Progenitor cell of endocrine pancreas (in vitro differentiated cells): ENCODE measurements around the gene HEG1. TPM values are rescaled to one million over a fixed set of nuclear protein-coding genes. Genes with fewer than 3 reads are reported as not detected.
"Not testable (repeated sequence)": the region's sequence is repeated elsewhere in the genome, so short reads cannot be mapped to it uniquely, and the experiment has no call there.

ENCODE experiments used
- DNase-seq: peaks from one replicate; pipeline ENCODE4 v3.0.0; 2021; ENCODE audit warnings: low spot score; ENCODE audit not compliant: unreplicated experiment
- H3K27ac Mint-ChIP-seq: 2 replicates; pipeline ENCODE4 v1.8.0; 2021; ENCODE audit warnings: mild to moderate bottlenecking, moderate library complexity, mixed read lengths
- H3K27me3 Mint-ChIP-seq: 2 replicates; pipeline ENCODE4 v1.8.0; 2021; ENCODE audit warnings: mixed read lengths
- H3K36me3 Mint-ChIP-seq: 2 replicates; pipeline ENCODE4 v1.8.0; 2022; ENCODE audit warnings: mixed read lengths; ENCODE audit not compliant: insufficient read depth
- H3K4me1 Mint-ChIP-seq: 2 replicates; pipeline ENCODE4 v1.8.0; 2021; ENCODE audit warnings: low read depth, mixed read lengths
- H3K4me3 Mint-ChIP-seq: 2 replicates; pipeline ENCODE4 v1.8.0; 2021; ENCODE audit warnings: low read depth, mild to moderate bottlenecking, moderate library complexity, mixed read lengths
- H3K9me3 Mint-ChIP-seq: 2 replicates; pipeline ENCODE4 v1.8.0; 2021; ENCODE audit warnings: low read depth, mixed read lengths
- total RNA-seq: library from RNA; stranded (reverse); gene quantifications from 2 replicates; pipeline ENCODE4 v1.2.1, GENCODE V29; 2021
- TF ChIP-seq, protein P1 (sequence below): fragments of 200-600 bp; sonication (generic); IDR thresholded peaks from one replicate; pipeline ENCODE4 v1.5.0; 2021; ENCODE audit warnings: antibody characterized with exemption, mild to moderate bottlenecking; ENCODE audit not compliant: unreplicated experiment

Gene HEG1
- total RNA-seq, 1 donor from 2014 or later: 4.1 TPM

DNA sequence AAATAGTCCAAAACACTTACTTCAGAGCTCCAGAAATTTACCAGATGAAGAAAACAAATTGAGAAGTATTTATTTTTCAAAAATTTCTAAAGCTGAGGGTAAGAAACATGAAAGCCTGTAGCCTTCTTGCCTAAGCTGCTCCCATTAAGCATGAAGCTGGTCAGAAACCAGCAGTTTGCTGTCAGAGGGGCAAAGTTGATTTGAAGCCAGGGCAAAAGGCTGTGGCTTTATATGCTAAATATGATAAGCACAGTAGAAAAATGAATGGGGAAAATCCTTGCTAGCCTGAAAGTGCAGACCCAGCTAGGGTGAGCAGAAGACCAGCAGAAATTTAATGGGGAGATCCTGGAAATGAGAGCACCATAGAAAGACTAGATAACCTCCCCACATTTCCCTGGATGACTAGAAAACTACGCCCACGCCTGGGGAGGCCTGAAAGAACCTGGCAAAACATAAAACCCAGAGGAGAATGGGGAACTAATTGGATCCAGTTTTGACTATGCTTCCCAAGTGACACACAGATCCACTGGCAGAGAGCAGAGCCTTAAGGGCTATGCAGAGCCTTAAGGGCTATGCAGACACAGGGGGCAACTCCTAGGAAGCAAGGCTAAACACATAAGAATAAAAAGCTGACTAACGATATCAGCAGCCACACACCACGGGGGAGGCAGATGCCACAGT lies 43.0 kb upstream of the HEG1 start:
- H3K27me3 Mint-ChIP-seq: no peaks in the 10 kb centered on the region
- no peaks in the 10 kb centered on the region for H3K4me1 Mint-ChIP-seq
- TF ChIP-seq, protein P1, sequence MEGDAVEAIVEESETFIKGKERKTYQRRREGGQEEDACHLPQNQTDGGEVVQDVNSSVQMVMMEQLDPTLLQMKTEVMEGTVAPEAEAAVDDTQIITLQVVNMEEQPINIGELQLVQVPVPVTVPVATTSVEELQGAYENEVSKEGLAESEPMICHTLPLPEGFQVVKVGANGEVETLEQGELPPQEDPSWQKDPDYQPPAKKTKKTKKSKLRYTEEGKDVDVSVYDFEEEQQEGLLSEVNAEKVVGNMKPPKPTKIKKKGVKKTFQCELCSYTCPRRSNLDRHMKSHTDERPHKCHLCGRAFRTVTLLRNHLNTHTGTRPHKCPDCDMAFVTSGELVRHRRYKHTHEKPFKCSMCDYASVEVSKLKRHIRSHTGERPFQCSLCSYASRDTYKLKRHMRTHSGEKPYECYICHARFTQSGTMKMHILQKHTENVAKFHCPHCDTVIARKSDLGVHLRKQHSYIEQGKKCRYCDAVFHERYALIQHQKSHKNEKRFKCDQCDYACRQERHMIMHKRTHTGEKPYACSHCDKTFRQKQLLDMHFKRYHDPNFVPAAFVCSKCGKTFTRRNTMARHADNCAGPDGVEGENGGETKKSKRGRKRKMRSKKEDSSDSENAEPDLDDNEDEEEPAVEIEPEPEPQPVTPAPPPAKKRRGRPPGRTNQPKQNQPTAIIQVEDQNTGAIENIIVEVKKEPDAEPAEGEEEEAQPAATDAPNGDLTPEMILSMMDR: no peak
- peaks cover 2% of the 10 kb centered on the region for H3K36me3 Mint-ChIP-seq
- H3K9me3 Mint-ChIP-seq: no peaks in the 10 kb centered on the region
- no peak overlapping the region for H3K4me3 Mint-ChIP-seq
- H3K27ac Mint-ChIP-seq: no peak overlapping the region
- DNase-seq: no peak

DNA sequence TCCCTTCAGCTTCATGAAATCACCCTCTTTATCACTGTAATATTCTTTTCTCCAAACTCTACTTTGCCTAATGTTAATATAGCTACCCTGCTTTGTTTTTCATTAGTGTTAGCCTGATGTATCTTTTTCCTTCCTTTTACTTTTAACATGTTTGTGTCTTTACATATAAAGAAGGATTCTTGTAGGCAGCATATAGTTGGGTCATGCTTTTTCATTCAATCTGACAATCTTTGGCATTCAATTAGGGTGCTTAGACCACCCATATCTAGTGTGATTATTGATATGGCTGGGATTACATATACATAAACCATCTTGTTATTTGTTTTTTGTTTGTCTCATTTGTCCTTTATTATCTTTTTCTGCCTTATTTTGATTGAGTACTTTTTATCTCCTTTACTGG lies 34.9 kb upstream of the HEG1 start:
- DNase-seq: no peak
- Mint-ChIP-seq H3K36me3 (peaks cover 5% of the 10 kb centered on the region), H3K27me3 (no peaks in the 10 kb centered on the region), H3K9me3 (no peaks in the 10 kb centered on the region), H3K27ac (no peak overlapping the region), H3K4me3 (no peak overlapping the region), H3K4me1 (no peaks in the 10 kb centered on the region)
- TF ChIP-seq, protein P1: no peak

DNA sequence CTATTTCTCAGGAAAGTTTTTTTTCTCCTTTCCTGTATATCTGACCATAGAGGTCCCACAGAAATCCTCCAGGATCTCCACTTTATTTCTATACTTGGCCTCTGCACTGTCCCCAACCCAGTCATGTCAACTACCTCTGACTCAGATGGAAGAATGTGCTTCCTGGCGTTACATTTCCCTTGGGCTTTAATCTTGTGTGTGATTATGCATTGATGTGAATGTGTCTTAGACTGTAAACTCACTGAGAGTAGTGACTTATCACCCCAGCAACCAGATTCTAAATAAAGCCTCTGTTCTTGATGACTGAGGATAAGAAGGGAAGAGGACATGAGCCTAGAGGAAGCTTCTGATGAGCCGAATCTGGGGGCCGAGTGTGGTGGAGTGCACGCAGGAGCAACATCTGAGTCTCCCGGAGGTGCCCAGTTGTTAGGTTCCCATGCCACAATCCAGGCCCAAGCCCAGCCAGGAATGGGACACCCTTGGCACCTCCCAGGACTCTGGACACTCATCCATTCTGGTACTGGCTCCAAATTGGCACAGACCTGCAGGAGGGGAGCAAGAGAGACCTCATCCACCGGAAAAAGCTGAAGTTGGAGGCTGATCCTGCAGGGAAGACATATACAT lies 32.1 kb upstream of the HEG1 start:
- Mint-ChIP-seq H3K27ac (no peak overlapping the region), H3K4me1 (no peaks in the 10 kb centered on the region), H3K36me3 (peaks cover 5% of the 10 kb centered on the region), H3K27me3 (no peaks in the 10 kb centered on the region), H3K9me3 (no peaks in the 10 kb centered on the region), H3K4me3 (no peak overlapping the region)
- TF ChIP-seq, protein P1: no peak
- no peak for DNase-seq

DNA sequence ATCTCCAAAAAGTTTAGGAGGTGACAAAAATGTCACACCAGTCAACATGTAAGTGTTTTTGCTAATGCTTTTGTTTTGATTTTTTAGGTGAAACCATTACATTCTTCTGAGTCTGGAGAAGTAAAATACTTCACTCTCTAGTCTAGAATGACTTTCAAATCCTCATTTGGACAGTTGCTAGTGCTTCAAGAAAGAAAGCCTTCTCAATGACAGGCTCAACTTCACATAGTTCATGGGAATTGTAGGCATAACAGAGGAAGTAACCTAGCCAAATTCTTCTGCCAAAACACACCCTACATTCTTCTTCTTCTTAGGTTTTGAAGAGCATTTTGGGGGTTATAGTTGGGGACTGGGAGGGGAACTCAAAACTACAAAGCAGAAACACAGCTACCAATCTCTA lies 29.4 kb upstream of the HEG1 start:
- Mint-ChIP-seq H3K27ac (no peak overlapping the region), H3K27me3 (no peaks in the 10 kb centered on the region), H3K4me1 (no peaks in the 10 kb centered on the region), H3K4me3 (no peak overlapping the region), H3K36me3 (peaks cover 4% of the 10 kb centered on the region), H3K9me3 (no peaks in the 10 kb centered on the region)
- DNase-seq: no peak
- TF ChIP-seq, protein P1: no peak

DNA sequence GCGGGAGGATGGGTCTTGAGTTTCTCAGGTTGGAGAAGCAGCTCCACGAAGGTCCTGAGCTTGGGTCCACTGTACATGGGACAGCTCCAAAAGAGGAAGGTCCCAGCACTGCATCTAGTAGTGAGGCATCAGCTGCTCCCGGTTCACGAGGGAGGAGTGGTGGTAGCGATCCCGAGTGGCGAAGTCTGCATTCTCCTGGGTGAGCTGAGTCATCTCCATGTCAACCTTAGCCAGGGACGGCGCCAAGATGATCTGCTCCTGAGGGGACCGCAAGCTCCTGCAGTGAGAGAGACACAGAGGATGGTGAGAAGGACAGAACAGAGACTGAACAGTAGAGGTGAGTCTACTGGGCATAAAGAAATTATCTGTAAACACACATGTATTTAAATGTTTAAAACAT lies 28.0 kb upstream of the HEG1 start:
- H3K4me1 Mint-ChIP-seq: no peaks in the 10 kb centered on the region
- H3K36me3 Mint-ChIP-seq: peaks cover 4% of the 10 kb centered on the region
- no peaks in the 10 kb centered on the region for H3K27me3 Mint-ChIP-seq
- no peak overlapping the region for H3K4me3 Mint-ChIP-seq
- no peak for DNase-seq
- TF ChIP-seq, protein P1: no peak
- H3K9me3 Mint-ChIP-seq: no peaks in the 10 kb centered on the region
- no peak overlapping the region for H3K27ac Mint-ChIP-seq

DNA sequence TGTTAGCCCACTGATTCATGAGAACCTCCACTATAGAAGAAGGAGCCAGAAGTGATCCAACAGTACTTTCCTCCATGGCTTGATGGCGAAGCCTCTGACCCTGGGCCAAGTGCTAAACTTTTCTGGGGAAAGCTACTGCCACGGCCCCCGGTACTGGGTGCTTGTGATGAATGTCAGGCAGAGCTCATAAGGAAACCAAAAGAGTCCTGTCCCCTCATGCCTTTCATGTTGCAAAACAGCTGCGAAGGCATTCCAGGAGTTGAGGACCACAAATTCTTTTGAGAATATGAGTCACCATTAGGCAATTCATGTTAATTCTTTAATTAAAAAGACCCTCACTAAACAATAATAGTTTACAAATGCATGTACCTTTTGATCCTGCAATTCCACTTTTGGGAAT lies 26.5 kb upstream of the HEG1 start:
- DNase-seq, H3K4me3 Mint-ChIP-seq, H3K4me1 Mint-ChIP-seq, H3K27me3 Mint-ChIP-seq, H3K27ac Mint-ChIP-seq, H3K36me3 Mint-ChIP-seq, H3K9me3 Mint-ChIP-seq: not testable (repeated sequence)
